Cerebellar nuclear complex (tissue), 1 donor: ENCODE measurements around the gene RCSD1.
"Not testable (repeated sequence)": the region's sequence is repeated elsewhere in the genome, so short reads cannot be mapped to it uniquely, and the experiment has no call there.

ENCODE experiments used
- DNase-seq, 2 experiments: peaks; one replicate each; lab custom pipeline; 2025; lab: John Stamatoyannopoulos, UW

RCSD1 gene

DNA sequence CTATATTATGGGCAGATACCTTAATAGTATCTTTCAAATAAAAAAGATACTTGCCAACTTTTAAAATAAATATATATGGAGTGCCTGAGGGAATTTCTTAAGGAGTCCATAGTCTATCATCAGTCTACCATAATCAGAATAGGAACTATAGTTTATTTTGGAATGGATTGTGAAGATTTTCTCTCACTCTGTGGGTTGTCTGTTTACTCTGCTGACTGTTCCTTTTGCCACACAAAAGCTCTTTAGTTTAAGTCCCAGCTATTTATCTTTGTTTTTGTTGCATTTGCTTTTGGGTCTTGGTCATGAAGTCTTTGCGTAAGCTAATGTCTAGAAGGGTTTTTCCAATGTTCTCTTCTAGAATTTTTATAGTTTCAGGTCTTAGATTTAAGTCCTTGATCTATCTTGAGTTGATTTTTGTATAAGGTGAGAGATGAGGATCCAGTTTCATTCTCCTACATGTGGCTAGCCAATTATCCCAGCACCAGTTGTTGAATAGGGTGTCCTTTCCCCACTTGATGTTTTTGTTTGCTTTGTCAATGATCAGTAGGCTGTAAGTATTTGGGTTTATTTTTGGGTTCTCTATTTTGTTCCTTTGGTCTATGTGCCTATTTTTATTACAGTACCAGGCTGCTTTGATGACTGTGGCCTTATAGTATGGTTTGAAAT lies 112.5 kb downstream of the RCSD1 start:
- DNase-seq: not testable (repeated sequence)

DNA sequence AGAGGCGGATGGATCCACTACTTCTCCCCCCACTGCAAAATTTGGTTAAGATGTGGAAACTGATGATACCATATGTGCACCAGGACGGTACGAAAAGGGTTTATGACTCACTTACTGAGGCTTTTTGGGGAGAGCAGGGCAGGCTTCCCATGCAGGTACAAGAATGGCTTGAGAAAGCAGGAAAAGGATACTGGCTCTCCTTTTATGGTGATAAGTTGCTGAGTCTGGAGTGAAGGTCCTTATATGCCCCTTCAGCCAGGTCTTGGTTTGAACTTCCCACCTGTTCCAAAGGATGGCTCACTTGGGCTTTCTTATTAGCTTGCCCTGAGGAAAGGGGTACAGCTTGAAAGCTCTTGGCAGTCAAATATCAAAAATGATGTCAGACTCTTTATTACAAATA lies 114.9 kb downstream of the RCSD1 start:
- DNase-seq: no peak

DNA sequence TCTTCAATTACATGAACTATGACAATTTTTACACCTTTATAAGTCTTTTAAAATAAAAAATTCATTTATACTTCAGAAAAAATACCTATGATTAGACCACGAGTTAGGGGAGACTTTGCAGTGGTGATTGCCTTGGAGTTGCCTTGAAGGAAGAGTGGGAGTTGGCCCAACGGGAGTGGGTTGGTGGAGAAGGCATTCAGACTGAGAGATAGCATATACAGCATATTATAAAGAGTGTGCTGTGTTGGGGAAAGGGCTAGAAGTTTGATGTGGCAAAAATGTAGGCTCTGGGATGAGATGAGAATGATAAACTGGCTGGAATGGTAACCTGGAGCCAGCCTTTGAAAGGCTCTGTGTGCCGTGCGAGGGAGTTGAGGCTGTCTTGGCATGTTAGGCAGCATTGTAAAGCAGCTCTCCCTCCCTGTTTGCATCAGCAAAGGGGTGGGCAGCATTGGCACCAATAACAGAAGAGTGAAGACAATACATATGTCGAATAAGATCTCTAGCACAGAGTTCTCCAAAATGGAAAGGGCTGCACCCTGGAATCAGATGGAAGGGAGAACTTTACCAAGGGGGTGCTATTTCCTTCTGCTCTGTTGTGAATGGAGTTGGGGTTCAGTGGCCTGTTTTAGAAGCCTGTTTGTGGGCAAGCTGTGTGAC lies 116.1 kb downstream of the RCSD1 start:
- no peak for DNase-seq

DNA sequence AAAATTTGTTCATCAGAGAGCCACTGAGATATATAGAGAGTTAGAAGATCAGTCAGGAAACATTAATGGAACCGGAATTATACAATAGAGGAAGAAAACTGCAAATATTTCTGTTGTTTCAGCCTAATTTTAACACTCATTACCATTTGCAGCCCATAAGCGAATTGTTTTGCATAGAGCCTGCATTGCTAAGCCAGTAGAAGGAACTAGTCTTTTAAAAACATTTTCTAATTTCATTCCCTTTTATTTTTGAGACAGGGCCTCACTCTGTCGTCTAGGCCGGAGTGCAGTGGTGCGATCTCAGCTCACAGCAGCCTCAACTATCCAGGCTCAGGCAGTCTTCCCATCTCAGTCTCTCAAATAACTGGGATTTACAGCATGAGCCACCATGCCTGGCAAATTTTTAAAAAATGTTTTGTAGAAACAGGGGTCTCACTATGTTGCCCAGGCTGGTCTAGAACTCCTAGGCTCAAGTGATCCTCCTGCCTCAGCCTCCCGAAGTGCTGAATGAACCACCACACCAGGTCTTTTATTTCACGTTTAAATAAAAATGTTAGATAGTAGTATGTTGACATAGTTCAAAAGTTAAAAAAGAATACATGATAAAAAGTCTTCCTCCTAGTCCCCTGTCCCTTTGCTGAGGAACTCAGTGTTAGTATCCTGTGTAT lies 117.1 kb downstream of the RCSD1 start:
- no peak for DNase-seq

DNA sequence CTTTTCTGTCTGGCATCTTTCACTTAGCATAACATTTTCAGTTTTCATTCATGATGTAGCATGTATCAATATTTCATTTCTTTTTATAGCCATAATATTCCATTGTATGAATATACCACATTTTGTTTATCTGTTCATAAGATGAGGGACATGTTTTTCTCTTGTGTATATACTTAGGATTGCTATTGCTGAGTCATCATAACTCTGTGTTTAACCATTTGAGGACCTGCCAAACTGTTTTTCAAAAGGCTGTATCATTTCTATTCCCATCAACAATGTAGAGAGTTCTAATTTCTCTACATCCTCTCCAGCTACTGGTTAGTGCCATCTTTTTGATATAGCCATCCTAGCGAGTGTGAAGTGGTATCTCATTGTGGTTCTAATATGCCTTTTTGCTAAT lies 118.0 kb downstream of the RCSD1 start:
- no peak for DNase-seq

DNA sequence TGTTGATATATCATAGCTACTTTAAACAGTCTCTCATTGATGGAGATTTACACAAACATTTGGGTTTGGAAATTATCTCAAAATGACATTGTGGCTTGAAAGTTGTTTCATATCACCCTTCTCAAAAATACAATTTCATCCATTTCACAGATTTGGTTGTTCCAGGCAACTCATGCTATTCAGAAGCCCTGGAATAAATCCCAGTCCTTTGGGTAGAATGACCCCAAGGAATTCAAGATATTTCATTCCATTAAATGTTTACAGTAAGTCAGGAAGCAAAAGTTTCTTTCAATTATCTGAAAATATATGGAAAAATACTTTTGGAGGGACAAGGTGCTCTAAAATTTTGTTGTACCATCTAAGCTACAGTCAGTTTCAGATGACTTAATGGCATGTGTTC lies 118.9 kb downstream of the RCSD1 start:
- DNase-seq: no peak

DNA sequence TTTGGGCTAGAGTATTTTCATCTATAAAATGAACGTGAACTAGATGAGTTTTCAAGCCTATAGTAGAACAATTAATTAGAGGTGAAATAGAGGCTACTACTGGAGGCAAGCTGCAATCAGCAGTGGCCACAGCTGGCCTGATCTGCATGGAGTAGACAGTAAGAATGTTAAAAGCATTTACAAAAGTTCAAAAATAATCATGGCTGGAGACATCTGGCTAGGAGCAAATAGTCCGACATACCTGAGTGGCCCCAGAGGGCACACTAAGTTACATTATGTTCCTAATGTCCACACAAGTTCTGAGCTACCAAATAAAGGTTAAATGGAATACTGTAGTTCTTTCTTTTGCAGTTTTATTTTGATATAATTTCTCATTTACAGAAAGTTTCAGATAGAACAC lies 119.7 kb downstream of the RCSD1 start:
- no peak for DNase-seq

DNA sequence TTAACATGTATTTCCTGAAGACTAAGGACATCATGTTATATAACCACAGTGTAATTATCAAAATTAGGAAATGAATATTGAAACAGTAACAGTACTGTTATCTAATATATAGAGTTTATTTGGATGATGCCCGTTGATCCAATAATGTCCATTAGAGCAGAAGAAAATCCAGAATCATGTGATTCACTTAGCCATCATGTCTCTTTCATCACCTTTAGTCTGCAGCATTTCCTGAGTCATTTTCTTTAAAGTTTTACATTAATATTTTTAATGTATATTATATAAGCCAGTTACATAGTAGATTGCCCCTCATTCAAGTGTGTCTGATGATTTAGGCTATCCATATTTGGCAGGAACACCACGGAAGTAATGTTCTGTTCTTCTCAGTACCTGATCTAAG lies 120.6 kb downstream of the RCSD1 start:
- DNase-seq: no peak

DNA sequence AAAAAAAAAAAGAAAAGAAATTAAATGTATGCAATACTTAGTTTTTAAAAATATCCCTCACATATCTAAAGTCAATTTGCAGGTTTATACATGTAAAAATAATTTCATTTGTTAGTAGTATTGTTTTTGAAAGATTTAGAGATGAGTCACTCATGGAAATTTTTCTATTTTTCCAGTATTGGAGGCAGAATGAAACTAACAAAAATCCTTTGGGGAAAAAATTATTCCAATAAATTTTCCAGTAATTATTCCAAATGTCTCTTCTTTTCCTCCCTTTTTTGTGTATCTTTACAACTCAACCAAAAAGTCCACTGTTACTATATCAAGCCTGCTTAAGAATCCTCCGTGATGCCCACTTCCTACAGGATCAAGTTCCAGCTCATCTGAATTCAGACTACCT lies 121.6 kb downstream of the RCSD1 start:
- no peak for DNase-seq

DNA sequence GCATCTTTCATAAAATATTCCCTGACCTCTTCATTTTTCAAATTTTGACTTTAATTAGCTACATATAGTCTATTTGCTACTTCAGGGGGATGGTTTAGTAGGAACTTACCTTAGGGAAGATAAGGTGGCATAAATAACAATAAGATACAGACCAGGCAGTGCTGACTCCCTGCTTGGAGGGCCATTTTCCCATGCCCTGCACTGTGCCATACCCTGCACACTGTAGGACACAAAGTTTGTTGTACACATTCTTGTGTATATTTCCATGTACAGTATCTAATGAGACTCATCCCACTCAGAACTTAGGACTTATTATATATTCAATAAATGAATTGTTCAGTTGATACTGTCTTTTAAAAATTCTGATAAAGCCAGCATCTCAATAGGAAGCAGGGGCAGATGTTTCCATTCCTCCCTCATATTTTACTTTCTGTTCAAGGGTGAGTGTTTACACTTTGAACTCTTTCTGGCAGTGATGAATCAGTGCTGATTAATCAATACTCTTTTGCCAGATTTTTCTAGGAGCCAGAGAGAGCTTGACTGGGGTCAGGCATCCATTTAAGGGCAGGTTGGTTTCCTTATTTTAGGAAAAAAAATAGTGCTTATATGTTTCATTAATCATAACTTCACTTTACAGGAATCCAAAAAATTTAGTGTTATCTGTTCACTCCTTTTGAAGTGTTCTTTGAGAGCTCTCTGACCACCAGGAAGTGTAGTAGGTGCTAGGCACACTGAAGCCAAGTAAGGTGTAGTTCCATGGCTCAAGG lies 122.4 kb downstream of the RCSD1 start:
- DNase-seq: no peak

DNA sequence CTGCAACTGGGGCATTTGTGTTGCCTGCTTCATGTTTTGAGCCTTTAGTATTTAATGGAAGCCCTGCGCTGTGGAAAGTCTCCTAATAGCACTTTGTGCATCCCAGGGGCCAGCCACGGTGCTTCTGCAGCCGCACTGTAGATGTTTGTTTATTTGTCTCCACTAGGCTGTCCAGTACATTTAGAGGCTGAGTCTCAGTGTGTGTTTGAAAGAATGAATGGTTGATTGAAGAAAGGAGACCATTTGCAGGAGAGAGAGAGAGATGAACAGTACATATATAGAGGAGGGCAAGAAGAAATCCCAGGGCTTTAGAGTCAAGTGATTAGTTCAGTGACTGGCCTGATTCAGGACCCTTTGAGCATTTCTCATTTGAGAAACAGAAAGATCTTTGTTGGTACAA lies 125.6 kb downstream of the RCSD1 start:
- no peak for DNase-seq
